ENCODE data around the gene MTCH1.

DNA sequence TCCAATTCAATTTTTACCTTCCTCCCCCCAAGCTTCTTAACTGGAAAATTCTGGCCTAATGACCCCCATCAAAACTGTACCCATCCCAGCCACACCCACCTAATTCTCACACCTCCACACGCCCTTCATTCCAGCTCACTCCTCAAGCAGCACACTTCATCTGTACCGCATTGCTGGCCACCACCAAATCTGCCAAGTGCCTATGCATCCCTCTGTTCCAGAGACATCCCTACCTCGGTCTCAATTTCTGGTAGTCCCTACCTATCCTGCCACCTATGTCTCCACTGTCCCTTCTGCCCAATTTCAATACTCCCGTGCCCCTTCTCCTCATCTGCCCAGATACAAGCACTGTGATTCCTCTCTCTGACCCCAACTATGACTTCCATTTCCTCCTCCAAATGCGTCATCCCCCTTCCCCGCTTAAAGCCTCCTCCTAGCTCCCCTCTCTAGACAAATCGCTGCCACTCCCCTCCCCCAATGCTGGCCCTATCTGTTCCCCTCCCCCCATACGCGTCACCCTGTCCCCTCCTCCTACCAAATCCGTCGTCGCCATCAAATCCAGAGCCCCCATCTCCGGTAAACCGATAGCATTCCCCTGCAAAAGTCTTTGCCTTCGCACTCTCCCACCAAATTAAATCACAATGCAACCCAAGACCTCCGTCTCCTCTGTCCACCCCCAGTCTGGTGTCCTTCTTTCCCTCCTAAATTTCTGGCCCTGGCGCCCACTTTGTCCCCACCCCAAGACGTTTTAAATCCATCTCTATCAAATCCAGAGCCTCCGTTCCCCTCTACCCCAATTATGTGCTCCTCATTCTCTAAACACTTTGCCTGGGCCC is 1.2 kb downstream of the MTCH1 start:
- TF ChIP-seq POLR2A (IDR thresholded peaks at IDR 0.05) (no peak), CTCF (IDR thresholded peaks at IDR 0.05) (no peak), POLR2AphosphoS5 (IDR thresholded peaks at IDR 0.05) (no peak)
